ENCODE results near the gene SLC35F4. TPM values are rescaled to one million over a fixed set of nuclear protein-coding genes. Genes with fewer than 3 reads are reported as not detected.

SLC35F4 gene
- total and polyA plus RNA-seq, 2 of the 8 experiments (the other 6 are each of a cell fraction or from before 2014, with no cell fraction given) = not detected

- no peak for FAIRE-seq
- POLR2A ChIA-PET (ENCODE audit: partially characterized antibody) = no interaction called here
- TF ChIP-seq RAD21 (IDR thresholded peaks at IDR 0.05 in 1 of 2, conservative IDR thresholded peaks at IDR 0.05 in 1 of 2; ENCODE audit: low read depth in 2 of 2, low read length in 2 of 2) (no peak), CTBP2 (IDR thresholded peaks at IDR 0.05; ENCODE audit: borderline replicate concordance, insufficient read depth, insufficient read length, low read length) (no peak), POLR2AphosphoS5 (IDR thresholded peaks at IDR 0.05; ENCODE audit: low read depth, low read length) (no peak), KDM4A (IDR thresholded peaks at IDR 0.05; ENCODE audit: low read depth, low read length, severe bottlenecking) (no peak), SIRT6 (IDR thresholded peaks at IDR 0.05; ENCODE audit: low read length) (no peak), TAF7 (optimal IDR thresholded peaks at IDR 0.05; ENCODE audit: borderline replicate concordance, low read depth, low read length) (no peak), KDM5A (IDR thresholded peaks at IDR 0.05; ENCODE audit: low read length) (no peak), RBBP5 (IDR thresholded peaks at IDR 0.05; ENCODE audit: borderline replicate concordance, low read depth, low read length) (no peak), CBX5 (IDR thresholded peaks at IDR 0.05; ENCODE audit: low read depth, low read length) (no peak), HDAC2 (IDR thresholded peaks at IDR 0.05; ENCODE audit: borderline replicate concordance in 1 of 2, low read depth in 2 of 2, low read length in 2 of 2) (no peak), SP2 (IDR thresholded peaks at IDR 0.05; ENCODE audit: low read length) (no peak)
- TF ChIP-seq, protein P1, sequence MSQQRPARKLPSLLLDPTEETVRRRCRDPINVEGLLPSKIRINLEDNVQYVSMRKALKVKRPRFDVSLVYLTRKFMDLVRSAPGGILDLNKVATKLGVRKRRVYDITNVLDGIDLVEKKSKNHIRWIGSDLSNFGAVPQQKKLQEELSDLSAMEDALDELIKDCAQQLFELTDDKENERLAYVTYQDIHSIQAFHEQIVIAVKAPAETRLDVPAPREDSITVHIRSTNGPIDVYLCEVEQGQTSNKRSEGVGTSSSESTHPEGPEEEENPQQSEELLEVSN (IDR thresholded peaks at IDR 0.05) = no peak
These were observed 129.5 kb downstream of the SLC35F4 start for GRCh38 chr14:57736391-57736790.

More at GRCh38 chr14:57736391-57736790, 129.5 kb downstream of the SLC35F4 start:
- no peaks in the 10 kb centered on the region for H3K27me3 ChIP-seq (replicated peaks in 1 of 4; ENCODE audit: control insufficient read depth in 3 of 4, extremely low read depth in 1 of 4, insufficient read depth in 3 of 4, low read length in 3 of 4)
- no peak overlapping the region for H3K14ac ChIP-seq (ENCODE audit: insufficient read length)
- no peaks in the 10 kb centered on the region for H3K79me1 ChIP-seq (ENCODE audit: low read depth, low read length)
- no peak overlapping the region for H2AK5ac ChIP-seq (ENCODE audit: low read depth, low read length)
- no peak overlapping the region for H3K56ac ChIP-seq (replicated peaks; ENCODE audit: insufficient read length, low read depth, low read length)
- CTCF ChIA-PET (ENCODE audit: partially characterized antibody) = interaction anchor here (1.4 to 1.7 kb wide), 2 partner anchors 54 to 135 kb away, joined by 4 to 6 read pairs; no protein-coding TSS in a partner anchor
- no peak overlapping the region for H3K18ac ChIP-seq (ENCODE audit: extremely low read depth, low read length)
- no peak overlapping the region for H3K4me2 ChIP-seq (ENCODE audit: insufficient read depth in 1 of 2, low read depth in 2 of 2, low read length in 2 of 2)
- no peak overlapping the region for H4K91ac ChIP-seq (replicated peaks; ENCODE audit: insufficient read length, low read length)
- H3K9ac ChIP-seq (replicated peaks in 1 of 4; ENCODE audit: extremely low read depth in 1 of 4, low read depth in 3 of 4, low read length in 3 of 4) = no peak overlapping the region
- no peak overlapping the region for H2AFZ ChIP-seq (ENCODE audit: low read length)
- H2BK15ac ChIP-seq (ENCODE audit: low read length) = no peak overlapping the region
- no peak overlapping the region for H3K4me3 ChIP-seq (ENCODE audit: extremely low read depth in 1 of 4, insufficient read depth in 2 of 4, low read depth in 3 of 4, low read length in 4 of 4)
- no peak for DNase-seq (ENCODE audit: low read depth in 1 of 2, low spot score in 2 of 2)
- no peaks in the 10 kb centered on the region for H3K79me2 ChIP-seq (ENCODE audit: control insufficient read depth in 1 of 2, insufficient read depth in 2 of 2, low read length in 2 of 2)
- H3K23me2 ChIP-seq (ENCODE audit: low read depth, low read length) = peaks cover 2% of the 10 kb centered on the region; the same call in 1 of the 2 replicates
- no peak overlapping the region for H4K8ac ChIP-seq (ENCODE audit: extremely low read depth, insufficient read depth, low read length)
- WGBS, 2 experiments (ENCODE audit: extremely low coverage in 1 of 2, insufficient coverage in 1 of 2, insufficient read length in 1 of 2, insufficient replicate concordance in 2 of 2, low coverage in 1 of 2, low lambda C conversion rate in 2 of 2, missing lambda C conversion rate in 1 of 2) = 90% methylated on average over 4 of the region's 4 CpGs; no CpG with 5 or more reads in 1 of the 2 experiments
- H2BK20ac ChIP-seq (ENCODE audit: low read length) = no peak overlapping the region
- H4K5ac ChIP-seq (ENCODE audit: insufficient read length, low read depth, low read length) = no peak overlapping the region
- H3K27ac ChIP-seq (ENCODE audit: low read depth, low read length) = no peak overlapping the region
- no peaks in the 10 kb centered on the region for H4K20me1 ChIP-seq (replicated peaks in 1 of 2; ENCODE audit: control insufficient read depth in 1 of 2, insufficient read depth in 2 of 2, low read length in 2 of 2)
- no peak overlapping the region for H2BK12ac ChIP-seq (ENCODE audit: low read depth, low read length)
- no peaks in the 10 kb centered on the region for H3K9me3 ChIP-seq (ENCODE audit: insufficient read depth in 2 of 2, low read depth in 1 of 2, low read length in 1 of 2)
- no peak overlapping the region for H3K23ac ChIP-seq (ENCODE audit: insufficient read length)
- H3K4ac ChIP-seq (replicated peaks; ENCODE audit: insufficient read length, low read depth, low read length) = no peak overlapping the region
- peaks cover 0 to 5% (median 0%) of the 10 kb centered on the region in 4 experiments; a peak in 2 of 7 replicates for H3K4me1 ChIP-seq (replicated peaks in 1 of 4; ENCODE audit: control insufficient read depth in 3 of 4, insufficient read depth in 4 of 4, low read length in 3 of 4)
- no peak overlapping the region for H2BK5ac ChIP-seq (ENCODE audit: low read depth, low read length)
- no peak overlapping the region for H2BK120ac ChIP-seq (replicated peaks; ENCODE audit: low read depth, low read length)
- H3K36me3 ChIP-seq (ENCODE audit: control insufficient read depth in 2 of 4, insufficient read depth in 4 of 4, low read length in 3 of 4) = no peaks in the 10 kb centered on the region
